ENCODE data around the gene PWWP2B.

PWWP2B gene

GRCh38 chr10:132466520-132467463, 69.8 kb downstream of the PWWP2B start:
- DNase-seq (ENCODE audit: low read depth in 2 of 3, low spot score in 2 of 3), result no peak
